Daoy (cell line): ENCODE results near the gene ARHGAP21. TPM values are rescaled to one million over a fixed set of nuclear protein-coding genes. Genes with fewer than 3 reads are reported as not detected.

Source experiments
- DNase-seq: peaks from one replicate; pipeline ENCODE4 v3.0.0-alpha.2; 2015; ENCODE audit warnings: low read depth
- total RNA-seq: library from RNA; depleted of rRNA; stranded (reverse); fragments of >200 nt; shearing (Covaris generic); gene quantifications from 2 replicates; pipeline ENCODE4 v1.2.3, GENCODE V29; 2014; rRNA removed

Gene ARHGAP21
- total RNA-seq, 1 experiment from 2014 or later, result 21.1 TPM

- no peak for DNase-seq
Observed at GRCh38 chr10:24536636-24537035, 187.1 kb downstream of the ARHGAP21 start.

GRCh38 chr10:24533981-24534380, 189.7 kb downstream of the ARHGAP21 start:
- no peak for DNase-seq

Other genes with a start within 250 kb of the ARHGAP21 start
- gene PRTFDC1, start 228.7 kb upstream of the ARHGAP21 start, total RNA-seq, result 4.9 and 8.7 TPM in 2 replicates